HCT116 (cell line): ENCODE results near the gene CCDC66. TPM values are rescaled to one million over a fixed set of nuclear protein-coding genes. Genes with fewer than 3 reads are reported as not detected.
A peak's percentile ranks its signal among the peaks of the same experiment; 100 is the strongest.
"Not testable (repeated sequence)": the region's sequence is repeated elsewhere in the genome, so short reads cannot be mapped to it uniquely, and the experiment has no call there.

ENCODE experiments used
- ATAC-seq: fragments of 200-7000 bp; cut with Tn5 transposase; 2 replicates; pipeline ENCODE4 v1.9.1; 2020; ENCODE audit warnings: mild to moderate bottlenecking, moderate library complexity
- BruUV-seq: library from RNA; stranded (reverse); fragments of 400-500 nt; replicated peaks from 2 replicates; lab custom pipeline; 2021; lab: Mats Ljungman, UMichigan
- CTCF ChIA-PET: fragments of 300-600 bp; sonication (Branson Sonifier 250); formaldehyde crosslinking; loops from one replicate; lab custom pipeline; 2021; ENCODE audit warnings: antibody characterized with exemption; lab: Charles Lee
- POLR2A ChIA-PET: fragments of 300-600, 350-600 bp; sonication (Branson Sonifier 250); formaldehyde crosslinking; loops from one replicate; lab custom pipeline; 2021; ENCODE audit warnings: antibody characterized with exemption; lab: Charles Lee
- RAD21 ChIA-PET, 2 experiments: fragments of 300-600 bp; sonication (Branson Sonifier 250); formaldehyde crosslinking; loops; one replicate each; lab custom pipeline; 2023; ENCODE audit warnings: low total read pairs in 2 of 2; ENCODE audit not compliant: uncharacterized antibody in 2 of 2, unreplicated experiment in 2 of 2, low non-redundant PET in 1 of 2; lab: Charles Lee
- DNase-seq: peaks from one replicate; pipeline ENCODE4 v3.0.0-alpha.2; 2010; ENCODE audit warnings: low read depth, low spot score
- H2AFZ ChIP-seq: fragments of 200-600 bp; shearing (Covaris generic), sonication (generic); 2 replicates; pipeline ENCODE4 v1.6.1; 2017; ENCODE audit warnings: low read depth, mixed run types, mixed read lengths, antibody characterized with exemption, low read length; ENCODE audit not compliant: poor library complexity, severe bottlenecking
- H3K27ac ChIP-seq: 2 replicates; pipeline ENCODE4 v1.5.1; 2012; ENCODE audit warnings: low read depth, low read length
- H3K27me3 ChIP-seq: fragments of 200-600 bp; sonication (generic); 2 replicates; pipeline ENCODE4 v1.6.1; 2016; ENCODE audit warnings: mixed run types, low read length, mixed read lengths; ENCODE audit not compliant: insufficient read depth
- H3K36me3 ChIP-seq, 2 experiments: fragments of 200-500 bp in 1 of 2; fragments of 200-600 bp in 1 of 2; sonication (Bioruptor generic) in 1 of 2; sonication (generic) in 1 of 2; 2 replicates each; pipeline versions ENCODE4 v1.5.1 to v1.6.1; 2014 to 2016; ENCODE audit warnings: low read length in 2 of 2, inconsistent platforms in 1 of 2, mixed read lengths in 1 of 2, mixed run types in 1 of 2; ENCODE audit not compliant: insufficient read depth in 2 of 2, control insufficient read depth in 1 of 2
- H3K4me1 ChIP-seq, 2 experiments: fragments of 200-600 bp in 1 of 2; sonication (generic) in 1 of 2; 2 replicates each; pipeline versions ENCODE4 v1.5.1 to v1.6.1; 2012 to 2017; ENCODE audit warnings: low read length in 2 of 2, inconsistent platforms in 1 of 2, mild to moderate bottlenecking in 1 of 2, mixed read lengths in 1 of 2, mixed run types in 1 of 2, moderate library complexity in 1 of 2; ENCODE audit not compliant: insufficient read depth in 2 of 2, control insufficient read depth in 1 of 2
- H3K4me2 ChIP-seq: fragments of 200-600 bp; sonication (generic); 2 replicates; pipeline ENCODE4 v1.6.1; 2017; ENCODE audit warnings: mixed run types, low read length, mixed read lengths
- H3K4me3 ChIP-seq, 2 experiments: fragments of 200-600 bp in 1 of 2; sonication (generic) in 1 of 2; replicated peaks in 1 of 2; 2 replicates each; pipeline ENCODE4 v1.5.1; 2011 to 2016; ENCODE audit warnings: low read length in 2 of 2, control low read depth in 1 of 2, low read depth in 1 of 2, mild to moderate bottlenecking in 1 of 2, mixed read lengths in 1 of 2, mixed run types in 1 of 2
- H3K79me2 ChIP-seq: fragments of 200-600 bp; sonication (generic); 2 replicates; pipeline ENCODE4 v1.6.1; 2017; ENCODE audit warnings: mild to moderate bottlenecking, mixed run types, low read length, moderate library complexity, mixed read lengths; ENCODE audit not compliant: insufficient read depth
- H3K9ac ChIP-seq: fragments of 200-600 bp; sonication (generic); 2 replicates; pipeline ENCODE4 v1.6.1; 2016; ENCODE audit warnings: low read length, mixed read lengths
- H3K9me2 ChIP-seq: fragments of 200-600 bp; sonication (generic), shearing (Covaris generic); 2 replicates; pipeline ENCODE4 v1.6.1; 2017; ENCODE audit warnings: mixed run types, mild to moderate bottlenecking, moderate library complexity; ENCODE audit not compliant: insufficient read depth
- H3K9me3 ChIP-seq, 2 experiments: fragments of 200-500 bp in 1 of 2; fragments of 200-600 bp in 1 of 2; sonication (Bioruptor generic) in 1 of 2; sonication (generic) in 1 of 2; 2 replicates each; pipeline ENCODE4 v1.6.1; 2014 to 2017; ENCODE audit warnings: low read length in 2 of 2, mixed read lengths in 2 of 2, inconsistent platforms in 1 of 2, low read depth in 1 of 2, mild to moderate bottlenecking in 1 of 2, mixed run types in 1 of 2, moderate library complexity in 1 of 2; ENCODE audit not compliant: control insufficient read depth in 1 of 2, insufficient read depth in 1 of 2
- H4K20me1 ChIP-seq: fragments of 200-600 bp; sonication (generic), shearing (Covaris generic); 2 replicates; pipeline ENCODE4 v1.6.1; 2017; ENCODE audit warnings: mixed run types, mild to moderate bottlenecking, moderate library complexity; ENCODE audit not compliant: insufficient read depth
- CBX3 ChIP-seq: IDR thresholded peaks from 2 replicates; pipeline ENCODE4 v1.6.1; 2012; ENCODE audit warnings: low read depth
- CEBPB ChIP-seq: IDR thresholded peaks from 2 replicates; pipeline ENCODE4 v1.6.1; 2012; ENCODE audit warnings: low read depth
- EGR1 ChIP-seq: IDR thresholded peaks from 2 replicates; pipeline ENCODE4 v1.6.1; 2012; ENCODE audit warnings: low read depth
- ELF1 ChIP-seq: IDR thresholded peaks from 2 replicates; pipeline ENCODE4 v1.6.1; 2012; ENCODE audit warnings: low read depth, borderline replicate concordance
- JUND ChIP-seq: IDR thresholded peaks from 2 replicates; pipeline ENCODE4 v1.6.1; 2012
- POLR2AphosphoS5 ChIP-seq: IDR thresholded peaks from 2 replicates; pipeline ENCODE4 v1.6.1; 2011; ENCODE audit warnings: mild to moderate bottlenecking, low read depth, low read length, moderate library complexity
- SIN3A ChIP-seq: IDR thresholded peaks from 2 replicates; pipeline ENCODE4 v1.6.1; 2012; ENCODE audit warnings: low read depth
- YY1 ChIP-seq: IDR thresholded peaks from 2 replicates; pipeline ENCODE4 v1.6.1; 2011; ENCODE audit warnings: low read length, low read depth, moderate library complexity, mild to moderate bottlenecking; ENCODE audit not compliant: insufficient replicate concordance; ENCODE audit errors: extremely low read depth
- ZFX ChIP-seq: fragments of 450-650 bp; IDR thresholded peaks from 2 replicates; pipeline ENCODE4 v1.6.1; 2017
- intact Hi-C: fragments of 100-400 bp; cut with micrococcal nuclease; formaldehyde crosslinking; loops from 2 replicates; pipeline ENCODE4 v1.10.0; 2022
- total RNA-seq: library from RNA; stranded (reverse); gene quantifications from one replicate; pipeline ENCODE4 v1.2.1, GENCODE V29; 2021; ENCODE audit not compliant: unreplicated experiment
- TF ChIP-seq, protein P1 (sequence below): IDR thresholded peaks from 2 replicates; pipeline ENCODE4 v1.6.1; 2011; ENCODE audit warnings: mild to moderate bottlenecking, low read length, moderate library complexity; ENCODE audit not compliant: insufficient replicate concordance; ENCODE audit errors: extremely low read depth

Gene CCDC66
- total RNA-seq, 1 experiment from 2014 or later = 16.9 TPM

DNA sequence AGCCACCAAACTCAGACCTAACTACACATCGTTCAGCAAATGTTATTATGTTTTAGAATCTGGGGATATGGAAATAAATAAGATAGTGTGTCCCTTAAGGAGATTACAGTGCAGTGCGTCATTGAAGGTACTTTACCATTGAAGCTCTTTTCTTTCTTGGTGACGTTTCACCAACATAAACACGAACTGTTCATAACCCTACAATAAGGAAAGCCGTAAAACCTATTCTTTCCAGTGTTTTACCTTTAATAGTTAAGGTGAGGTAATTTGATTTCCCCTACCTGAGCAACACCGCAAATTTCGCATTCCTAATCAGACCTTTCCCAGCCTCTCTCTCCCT is 826 bp downstream of the CCDC66 start:
- Histone ChIP-seq H3K9me3 (no peaks in the 10 kb centered on the region), H3K9ac (peak overlapping the region; percentile 81), H3K79me2 (peaks cover 27% of the 10 kb centered on the region), H3K4me2 (peak overlapping the region; percentile 86), H3K4me1 (peaks cover 0 to 7% of the 10 kb centered on the region in 2 experiments; a peak in 1 of 4 replicates), H3K27ac (peak overlapping the region; percentile 79; the same call in 1 of the 2 replicates)
- intact Hi-C loops = no loop called here
- RAD21 ChIA-PET = no interaction called here
- POLR2A ChIA-PET = interaction anchor here (1.1 kb wide), 1 partner anchor 11 kb away, joined by 3 read pairs; no protein-coding TSS in a partner anchor
- no peak for TF ChIP-seq JUND
- TF ChIP-seq CBX3 = peak; percentile 0; the same call in 1 of the 2 replicates
- TF ChIP-seq, all 23 proteins: peak for 1
- no peak for DNase-seq
- Histone ChIP-seq H3K27me3 (no peaks in the 10 kb centered on the region), H3K9me2 (no peaks in the 10 kb centered on the region), H4K20me1 (no peaks in the 10 kb centered on the region), H3K36me3 (peaks cover 5 to 15% of the 10 kb centered on the region in 2 experiments; a peak in 2 of 4 replicates), H3K4me3 (peak overlapping the region; percentile 79 to 84), H2AFZ (peak overlapping the region; percentile 63)
- ATAC-seq = peak; percentile 13; the same call in 1 of the 2 replicates
- CTCF ChIA-PET = no interaction called here
- BruUV-seq = no TSS peak

DNA sequence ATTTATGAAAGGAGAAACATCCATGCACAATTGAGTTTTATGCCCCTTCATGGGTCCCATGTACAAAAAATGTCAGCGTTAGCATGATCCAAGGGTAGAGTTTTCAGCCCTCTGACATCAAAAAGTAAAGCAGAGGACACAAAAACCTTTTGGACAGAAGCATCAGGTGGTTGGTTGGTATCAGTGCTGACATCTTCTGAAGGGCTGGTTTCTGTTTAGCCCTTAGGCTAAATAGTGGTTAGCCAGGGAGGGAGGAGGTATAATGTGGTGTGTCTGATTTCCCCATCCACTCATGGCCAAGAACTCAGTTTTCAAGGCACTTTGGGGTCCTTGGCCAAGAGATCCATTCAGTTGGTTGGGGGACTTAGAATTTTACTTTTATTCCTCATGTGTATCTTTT is 16.5 kb downstream of the CCDC66 start:
- no peaks in the 10 kb centered on the region for H3K9me2 ChIP-seq
- intact Hi-C loops = no loop called here
- no peak for ATAC-seq
- no peak overlapping the region for H2AFZ ChIP-seq
- ChIA-PET RAD21 (no interaction called here), CTCF (no interaction called here), POLR2A (no interaction called here)
- no TSS peak for BruUV-seq
- H4K20me1 ChIP-seq = no peaks in the 10 kb centered on the region
- no peaks in the 10 kb centered on the region for H3K79me2 ChIP-seq
- no peaks in the 10 kb centered on the region for H3K4me1 ChIP-seq
- H3K9ac ChIP-seq = no peak overlapping the region
- H3K27me3 ChIP-seq = no peaks in the 10 kb centered on the region
- no peak for DNase-seq
- H3K9me3 ChIP-seq = no peaks in the 10 kb centered on the region
- no peak overlapping the region for H3K4me2 ChIP-seq
- no peak overlapping the region for H3K27ac ChIP-seq
- H3K36me3 ChIP-seq = peaks cover 12 to 17% of the 10 kb centered on the region in 2 experiments
- H3K4me3 ChIP-seq = no peak overlapping the region
- TF ChIP-seq SIN3A = no peak
- TF ChIP-seq JUND = no peak
- TF ChIP-seq EGR1 = no peak
- TF ChIP-seq CEBPB = no peak
- no peak for TF ChIP-seq POLR2AphosphoS5
- TF ChIP-seq ZFX = no peak
- no peak for TF ChIP-seq YY1
- TF ChIP-seq ELF1 = no peak
- TF ChIP-seq, protein P1, sequence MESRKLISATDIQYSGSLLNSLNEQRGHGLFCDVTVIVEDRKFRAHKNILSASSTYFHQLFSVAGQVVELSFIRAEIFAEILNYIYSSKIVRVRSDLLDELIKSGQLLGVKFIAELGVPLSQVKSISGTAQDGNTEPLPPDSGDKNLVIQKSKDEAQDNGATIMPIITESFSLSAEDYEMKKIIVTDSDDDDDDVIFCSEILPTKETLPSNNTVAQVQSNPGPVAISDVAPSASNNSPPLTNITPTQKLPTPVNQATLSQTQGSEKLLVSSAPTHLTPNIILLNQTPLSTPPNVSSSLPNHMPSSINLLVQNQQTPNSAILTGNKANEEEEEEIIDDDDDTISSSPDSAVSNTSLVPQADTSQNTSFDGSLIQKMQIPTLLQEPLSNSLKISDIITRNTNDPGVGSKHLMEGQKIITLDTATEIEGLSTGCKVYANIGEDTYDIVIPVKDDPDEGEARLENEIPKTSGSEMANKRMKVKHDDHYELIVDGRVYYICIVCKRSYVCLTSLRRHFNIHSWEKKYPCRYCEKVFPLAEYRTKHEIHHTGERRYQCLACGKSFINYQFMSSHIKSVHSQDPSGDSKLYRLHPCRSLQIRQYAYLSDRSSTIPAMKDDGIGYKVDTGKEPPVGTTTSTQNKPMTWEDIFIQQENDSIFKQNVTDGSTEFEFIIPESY = no peak

DNA sequence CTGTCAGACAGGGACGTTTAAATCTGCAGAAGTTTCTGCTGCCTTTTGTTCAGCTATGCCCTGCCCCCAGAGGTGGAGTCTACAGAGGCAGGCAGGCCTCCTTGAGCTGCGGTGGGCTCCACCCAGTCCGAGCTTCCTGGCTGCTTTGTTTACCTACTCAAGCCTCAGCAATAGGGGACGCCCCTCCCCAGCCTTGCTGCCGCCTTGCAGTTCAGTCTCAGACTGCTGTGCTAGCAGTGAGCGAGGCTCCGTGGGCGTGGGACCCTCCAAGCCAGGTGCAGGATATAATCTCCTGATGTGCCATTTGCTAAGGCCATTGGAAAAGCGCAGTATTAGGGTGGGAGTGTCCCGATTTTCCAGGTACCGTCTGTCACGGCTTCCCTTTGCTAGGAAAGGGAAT is 25.0 kb downstream of the CCDC66 start:
- H4K20me1 ChIP-seq, H3K36me3 ChIP-seq, H3K9ac ChIP-seq, H3K27ac ChIP-seq, ATAC-seq, H3K4me3 ChIP-seq, H2AFZ ChIP-seq, H3K4me1 ChIP-seq, H3K79me2 ChIP-seq, intact Hi-C loops, H3K4me2 ChIP-seq, BruUV-seq, POLR2A ChIA-PET, RAD21 ChIA-PET, H3K27me3 ChIP-seq, H3K9me2 ChIP-seq, DNase-seq, H3K9me3 ChIP-seq, CTCF ChIA-PET: not testable (repeated sequence)
